Measurements from ENCODE around the gene HIBCH. TPM values are rescaled to one million over a fixed set of nuclear protein-coding genes. Genes with fewer than 3 reads are reported as not detected.
"Not testable (repeated sequence)": the region's sequence is repeated elsewhere in the genome, so short reads cannot be mapped to it uniquely, and the experiment has no call there.

Gene HIBCH
- total RNA-seq, 1 donor from 2014 or later = 27.1 TPM

GRCh38 chr2:190250421-190250820, 69.2 kb downstream of the HIBCH start:
- Mint-ChIP-seq H3K27me3 (ENCODE audit: insufficient read depth) (no peaks in the 10 kb centered on the region), H3K36me3 (ENCODE audit: low read depth) (peaks cover 26% of the 10 kb centered on the region), H3K4me3 (no peak overlapping the region), H3K27ac (no peak overlapping the region), H3K4me1 (ENCODE audit: low read depth) (no peaks in the 10 kb centered on the region), H3K9me3 (no peaks in the 10 kb centered on the region)
- DNase-seq (ENCODE audit: low spot score) = no peak
- intact Hi-C loops (cut with micrococcal nuclease) = no loop called here

GRCh38 chr2:190235551-190236075, 84.0 kb downstream of the HIBCH start:
- Mint-ChIP-seq H3K36me3 (ENCODE audit: low read depth) (peaks cover 19% of the 10 kb centered on the region), H3K27me3 (ENCODE audit: insufficient read depth) (no peaks in the 10 kb centered on the region), H3K27ac (no peak overlapping the region), H3K9me3 (peaks cover 9% of the 10 kb centered on the region), H3K4me1 (ENCODE audit: low read depth) (no peaks in the 10 kb centered on the region), H3K4me3 (no peak overlapping the region)
- DNase-seq (ENCODE audit: low spot score) = no peak
- intact Hi-C loops (cut with micrococcal nuclease) = no loop called here

- Mint-ChIP-seq H3K27ac (no peak overlapping the region), H3K4me1 (ENCODE audit: low read depth) (no peaks in the 10 kb centered on the region), H3K4me3 (no peak overlapping the region), H3K27me3 (ENCODE audit: insufficient read depth) (no peaks in the 10 kb centered on the region), H3K9me3 (peaks cover 4% of the 10 kb centered on the region), H3K36me3 (ENCODE audit: low read depth) (peaks cover 19% of the 10 kb centered on the region)
- no peak for DNase-seq (ENCODE audit: low spot score)
- intact Hi-C loops (cut with micrococcal nuclease) = no loop called here
Measured at GRCh38 chr2:190235101-190235500, 84.5 kb downstream of the HIBCH start.

- H3K4me1 Mint-ChIP-seq (ENCODE audit: low read depth); DNase-seq (ENCODE audit: low spot score); intact Hi-C loops (cut with micrococcal nuclease); H3K27me3 Mint-ChIP-seq (ENCODE audit: insufficient read depth); H3K27ac Mint-ChIP-seq; H3K9me3 Mint-ChIP-seq; H3K4me3 Mint-ChIP-seq: not testable (repeated sequence)
- H3K36me3 Mint-ChIP-seq (ENCODE audit: low read depth) = peaks cover 23% of the 10 kb centered on the region
Measured at GRCh38 chr2:190223989-190224388, 95.6 kb downstream of the HIBCH start.

- not testable (repeated sequence) for DNase-seq (ENCODE audit: low spot score); H3K9me3 Mint-ChIP-seq
Measured at GRCh38 chr2:190222745-190223144, 96.9 kb downstream of the HIBCH start.

GRCh38 chr2:190221429-190221828, 98.2 kb downstream of the HIBCH start:
- H3K27ac Mint-ChIP-seq = no peak overlapping the region
- H3K36me3 Mint-ChIP-seq (ENCODE audit: low read depth) = peaks cover 12% of the 10 kb centered on the region
- no peak for DNase-seq (ENCODE audit: low spot score)
- no peaks in the 10 kb centered on the region for H3K9me3 Mint-ChIP-seq
- H3K4me3 Mint-ChIP-seq = no peak overlapping the region
- no peaks in the 10 kb centered on the region for H3K27me3 Mint-ChIP-seq (ENCODE audit: insufficient read depth)
- intact Hi-C loops (cut with micrococcal nuclease) = no loop called here
- H3K4me1 Mint-ChIP-seq (ENCODE audit: low read depth) = no peaks in the 10 kb centered on the region

More at GRCh38 chr2:190222745-190223144, 96.9 kb downstream of the HIBCH start:
- H3K27me3 Mint-ChIP-seq (ENCODE audit: insufficient read depth); H3K4me3 Mint-ChIP-seq; intact Hi-C loops (cut with micrococcal nuclease); H3K27ac Mint-ChIP-seq; H3K4me1 Mint-ChIP-seq (ENCODE audit: low read depth): not testable (repeated sequence)
- peaks cover 18% of the 10 kb centered on the region for H3K36me3 Mint-ChIP-seq (ENCODE audit: low read depth)

GRCh38 chr2:190219186-190219585, 100.4 kb downstream of the HIBCH start:
- DNase-seq (ENCODE audit: low spot score) = no peak
- Mint-ChIP-seq H3K4me1 (ENCODE audit: low read depth) (peaks cover 9% of the 10 kb centered on the region), H3K27me3 (ENCODE audit: insufficient read depth) (no peaks in the 10 kb centered on the region), H3K9me3 (no peaks in the 10 kb centered on the region), H3K4me3 (no peak overlapping the region), H3K36me3 (ENCODE audit: low read depth) (peaks cover 11% of the 10 kb centered on the region), H3K27ac (no peak overlapping the region)
- intact Hi-C loops (cut with micrococcal nuclease) = no loop called here

- H3K36me3 Mint-ChIP-seq (ENCODE audit: low read depth) = peaks cover 6% of the 10 kb centered on the region
- no peak overlapping the region for H3K4me3 Mint-ChIP-seq
- DNase-seq (ENCODE audit: low spot score) = no peak
- no peaks in the 10 kb centered on the region for H3K9me3 Mint-ChIP-seq
- H3K27ac Mint-ChIP-seq = no peak overlapping the region
- H3K27me3 Mint-ChIP-seq (ENCODE audit: insufficient read depth) = no peaks in the 10 kb centered on the region
- intact Hi-C loops (cut with micrococcal nuclease) = no loop called here
- peaks cover 9% of the 10 kb centered on the region for H3K4me1 Mint-ChIP-seq (ENCODE audit: low read depth)
Measured at GRCh38 chr2:190217616-190218015, 102.0 kb downstream of the HIBCH start.

GRCh38 chr2:190216829-190217228, 102.8 kb downstream of the HIBCH start:
- Mint-ChIP-seq H3K27me3 (ENCODE audit: insufficient read depth) (no peaks in the 10 kb centered on the region), H3K4me1 (ENCODE audit: low read depth) (peaks cover 9% of the 10 kb centered on the region), H3K4me3 (no peak overlapping the region), H3K36me3 (ENCODE audit: low read depth) (peaks cover 5% of the 10 kb centered on the region), H3K27ac (no peak overlapping the region), H3K9me3 (no peaks in the 10 kb centered on the region)
- no peak for DNase-seq (ENCODE audit: low spot score)
- intact Hi-C loops (cut with micrococcal nuclease) = no loop called here

- peaks cover 9% of the 10 kb centered on the region for H3K4me1 Mint-ChIP-seq (ENCODE audit: low read depth)
- DNase-seq (ENCODE audit: low spot score) = no peak
- H3K27me3 Mint-ChIP-seq (ENCODE audit: insufficient read depth) = no peaks in the 10 kb centered on the region
- H3K9me3 Mint-ChIP-seq = no peaks in the 10 kb centered on the region
- peaks cover 5% of the 10 kb centered on the region for H3K36me3 Mint-ChIP-seq (ENCODE audit: low read depth)
- intact Hi-C loops (cut with micrococcal nuclease) = no loop called here
- H3K27ac Mint-ChIP-seq = peak overlapping the region; percentile 5
- H3K4me3 Mint-ChIP-seq = no peak overlapping the region
Measured at GRCh38 chr2:190215620-190216019, 104.0 kb downstream of the HIBCH start.

GRCh38 chr2:190214426-190215194, 105.0 kb downstream of the HIBCH start:
- Mint-ChIP-seq H3K27ac (no peak overlapping the region), H3K9me3 (no peaks in the 10 kb centered on the region), H3K4me3 (no peak overlapping the region), H3K36me3 (ENCODE audit: low read depth) (peaks cover 5% of the 10 kb centered on the region), H3K4me1 (ENCODE audit: low read depth) (peaks cover 9% of the 10 kb centered on the region), H3K27me3 (ENCODE audit: insufficient read depth) (no peaks in the 10 kb centered on the region)
- intact Hi-C loops (cut with micrococcal nuclease) = no loop called here
- no peak for DNase-seq (ENCODE audit: low spot score)

- H3K27me3 Mint-ChIP-seq (ENCODE audit: insufficient read depth) = no peaks in the 10 kb centered on the region
- H3K36me3 Mint-ChIP-seq (ENCODE audit: low read depth) = peaks cover 5% of the 10 kb centered on the region
- peaks cover 9% of the 10 kb centered on the region for H3K4me1 Mint-ChIP-seq (ENCODE audit: low read depth)
- DNase-seq (ENCODE audit: low spot score) = no peak
- intact Hi-C loops (cut with micrococcal nuclease) = no loop called here
- H3K27ac Mint-ChIP-seq = no peak overlapping the region
- H3K4me3 Mint-ChIP-seq = no peak overlapping the region
- H3K9me3 Mint-ChIP-seq = no peaks in the 10 kb centered on the region
Measured at GRCh38 chr2:190213441-190214335, 105.9 kb downstream of the HIBCH start.

- no peaks in the 10 kb centered on the region for H3K27me3 Mint-ChIP-seq (ENCODE audit: insufficient read depth)
- peaks cover under 1% of the 10 kb centered on the region for H3K4me1 Mint-ChIP-seq (ENCODE audit: low read depth)
- H3K27ac Mint-ChIP-seq = no peak overlapping the region
- no peaks in the 10 kb centered on the region for H3K36me3 Mint-ChIP-seq (ENCODE audit: low read depth)
- H3K9me3 Mint-ChIP-seq = no peaks in the 10 kb centered on the region
- intact Hi-C loops (cut with micrococcal nuclease) = no loop called here
- H3K4me3 Mint-ChIP-seq = no peak overlapping the region
- no peak for DNase-seq (ENCODE audit: low spot score)
Measured at GRCh38 chr2:190210471-190210870, 109.2 kb downstream of the HIBCH start.
